Adrenal gland (tissue), 12 donors: ENCODE measurements around the gene ICE2. TPM values are rescaled to one million over a fixed set of nuclear protein-coding genes. Genes with fewer than 3 reads are reported as not detected.

Source experiments
- DNase-seq, 7 donors: peaks; one replicate each; pipeline ENCODE4 v3.0.0-alpha.2; 2019 to 2020
- H3K27ac ChIP-seq, 5 donors: fragments of 200-600 bp; sonication (generic) in 4 of 5; 1 replicate in 3 of 5; 2 replicates in 2 of 5; pipeline versions ENCODE4 v1.5.1 to v1.8.0; 2016 to 2020; ENCODE audit warnings: mild to moderate bottlenecking in 1 of 5
- H3K27me3 ChIP-seq: fragments of 200-600 bp; 2 replicates; pipeline ENCODE4 v1.8.0; 2021
- H3K36me3 ChIP-seq, 2 donors: fragments of 200-600 bp; replicated peaks in 1 of 2; 1 replicate in 1 of 2; 2 replicates in 1 of 2; pipeline versions ENCODE4 v1.5.1 to v1.8.0; 2018 to 2022
- H3K4me1 ChIP-seq, 2 donors: fragments of 200-600 bp; replicated peaks in 1 of 2; 1 replicate in 1 of 2; 2 replicates in 1 of 2; pipeline versions ENCODE4 v1.5.1 to v1.8.0; 2018 to 2021
- H3K4me3 ChIP-seq, 4 donors: fragments of 200-600 bp; sonication (generic) in 3 of 4; one replicate each; pipeline ENCODE4 v1.5.1; 2016 to 2018
- H3K9me3 ChIP-seq, 3 donors: fragments of 200-600 bp; sonication (generic) in 1 of 3; replicated peaks in 1 of 3; 1 replicate in 2 of 3; 2 replicates in 1 of 3; pipeline versions ENCODE4 v1.5.1 to v1.8.0; 2016 to 2021
- POLR2A ChIP-seq, 2 donors: fragments of 450-650 bp; IDR thresholded peaks; one replicate each; pipeline ENCODE4 v1.6.1; 2017; ENCODE audit warnings: antibody characterized with exemption in 2 of 2, mild to moderate bottlenecking in 2 of 2, moderate library complexity in 1 of 2
- WGBS, 4 donors: extraction: QIAGEN DNeasy Blood & Tissue Kit in 2 of 4; methylation state at CpG; one replicate each; pipeline versions ENCODE4 v1.1.5 to v1.1.7; 2013 to 2017; 5-methylcytosine and 5-hydroxymethylcytosine counted together
- intact Hi-C, 2 donors: fragments of 100-400 bp; cut with DNase I; formaldehyde crosslinking; loops; one replicate each; pipeline versions ENCODE4 v1.14.1 to v1.15.0; 2022 to 2023
- polyA plus RNA-seq, 3 donors: library from polyadenylated mRNA; stranded (reverse); fragments of 200-250 nt in 2 of 3; fragments of 350-450 nt in 1 of 3; fragmentation: Illumina TruSeq in 1 of 3; extraction: RNeasy Lipid Tissue Mini Kit (QIAGEN cat#74804) in 1 of 3; gene quantifications; one replicate each; pipeline ENCODE4 v1.2.3, GENCODE V29; 2013 to 2014
- total RNA-seq, 9 donors: library from RNA; depleted of rRNA in 4 of 9; stranded (reverse); fragments of >200 nt in 4 of 9; fragments of 120-200 nt in 1 of 9; fragmentation: NEBNext Ultra II Directional in 1 of 9; extraction: Animal tissue kit (Norgen Biotek cat#: 25700) in 1 of 9; gene quantifications; one replicate each; pipeline versions ENCODE4 v1.1.0 to v1.2.4, GENCODE V29; 2013 to 2023
- TF ChIP-seq, protein P1 (sequence below), 6 experiments: fragments of 450-650 bp in 4 of 6; fragments of 200-600 bp in 2 of 6; sonication (generic) in 1 of 6; IDR thresholded peaks; 1 replicate in 5 of 6; 2 replicates in 1 of 6; pipeline versions ENCODE4 v1.5.1 to v1.8.0; 2016 to 2021; ENCODE audit warnings: antibody characterized with exemption in 6 of 6, mild to moderate bottlenecking in 2 of 6, moderate library complexity in 1 of 6
- donor health status: healthy with polysubstance abuse.
- donor health status: Bipolar disorder and iron deficiency.
- donor health status: DM: yes; HTN: yes; CAD: no.
- donor health status: DM: no; HTN: no; CAD: no.
- donor health status: DM: no; HTN: no; CAD: no.
- donor health status: DM: yes; HTN: yes; CAD: no.

The ICE2 gene
- total and polyA plus RNA-seq, 12 donors: 13.6 to 53.7 (median 38.3) TPM

GRCh38 chr15:60392986-60393790 lies 85.8 kb downstream of the ICE2 start:
- Histone ChIP-seq H3K4me3 (peak overlapping the region in 1 of 4 donors; percentile 4), H3K27ac (peak overlapping the region; percentile 55 to 97 (median 89)), H3K27me3 (no peaks in the 10 kb centered on the region), H3K9me3 (no peaks in the 10 kb centered on the region), H3K4me1 (peaks cover 68 to 82% of the 10 kb centered on the region in 2 donors), H3K36me3 (peaks cover 0 to 11% of the 10 kb centered on the region in 2 donors)
- TF ChIP-seq POLR2A (IDR thresholded peaks at IDR 0.05): peak in 1 of 2 donors; percentile 68
- TF ChIP-seq, protein P1, sequence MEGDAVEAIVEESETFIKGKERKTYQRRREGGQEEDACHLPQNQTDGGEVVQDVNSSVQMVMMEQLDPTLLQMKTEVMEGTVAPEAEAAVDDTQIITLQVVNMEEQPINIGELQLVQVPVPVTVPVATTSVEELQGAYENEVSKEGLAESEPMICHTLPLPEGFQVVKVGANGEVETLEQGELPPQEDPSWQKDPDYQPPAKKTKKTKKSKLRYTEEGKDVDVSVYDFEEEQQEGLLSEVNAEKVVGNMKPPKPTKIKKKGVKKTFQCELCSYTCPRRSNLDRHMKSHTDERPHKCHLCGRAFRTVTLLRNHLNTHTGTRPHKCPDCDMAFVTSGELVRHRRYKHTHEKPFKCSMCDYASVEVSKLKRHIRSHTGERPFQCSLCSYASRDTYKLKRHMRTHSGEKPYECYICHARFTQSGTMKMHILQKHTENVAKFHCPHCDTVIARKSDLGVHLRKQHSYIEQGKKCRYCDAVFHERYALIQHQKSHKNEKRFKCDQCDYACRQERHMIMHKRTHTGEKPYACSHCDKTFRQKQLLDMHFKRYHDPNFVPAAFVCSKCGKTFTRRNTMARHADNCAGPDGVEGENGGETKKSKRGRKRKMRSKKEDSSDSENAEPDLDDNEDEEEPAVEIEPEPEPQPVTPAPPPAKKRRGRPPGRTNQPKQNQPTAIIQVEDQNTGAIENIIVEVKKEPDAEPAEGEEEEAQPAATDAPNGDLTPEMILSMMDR (IDR thresholded peaks at IDR 0.05): no peak
- intact Hi-C loops: no loop called here
- 21 to 36% (median 29%) methylated on average over 9 of the region's 9 CpGs for WGBS, 4 donors
- DNase-seq: peak; percentile 88 to 96 (median 94)

GRCh38 chr15:60392601-60392985 lies 86.3 kb downstream of the ICE2 start:
- intact Hi-C loops: no loop called here
- 9 to 16% (median 12%) methylated on average over 3 of the region's 3 CpGs for WGBS, 4 donors
- DNase-seq: no peak
- H3K9me3 ChIP-seq: no peaks in the 10 kb centered on the region
- H3K4me3 ChIP-seq: no peak overlapping the region
- H3K4me1 ChIP-seq: peaks cover 67 to 81% of the 10 kb centered on the region in 2 donors
- peak overlapping the region; percentile 55 to 97 (median 89) for H3K27ac ChIP-seq
- H3K36me3 ChIP-seq: peaks cover 0 to 11% of the 10 kb centered on the region in 2 donors
- no peak for TF ChIP-seq POLR2A (IDR thresholded peaks at IDR 0.05)
- TF ChIP-seq, protein P1 (IDR thresholded peaks at IDR 0.05): no peak
- no peaks in the 10 kb centered on the region for H3K27me3 ChIP-seq

DNA sequence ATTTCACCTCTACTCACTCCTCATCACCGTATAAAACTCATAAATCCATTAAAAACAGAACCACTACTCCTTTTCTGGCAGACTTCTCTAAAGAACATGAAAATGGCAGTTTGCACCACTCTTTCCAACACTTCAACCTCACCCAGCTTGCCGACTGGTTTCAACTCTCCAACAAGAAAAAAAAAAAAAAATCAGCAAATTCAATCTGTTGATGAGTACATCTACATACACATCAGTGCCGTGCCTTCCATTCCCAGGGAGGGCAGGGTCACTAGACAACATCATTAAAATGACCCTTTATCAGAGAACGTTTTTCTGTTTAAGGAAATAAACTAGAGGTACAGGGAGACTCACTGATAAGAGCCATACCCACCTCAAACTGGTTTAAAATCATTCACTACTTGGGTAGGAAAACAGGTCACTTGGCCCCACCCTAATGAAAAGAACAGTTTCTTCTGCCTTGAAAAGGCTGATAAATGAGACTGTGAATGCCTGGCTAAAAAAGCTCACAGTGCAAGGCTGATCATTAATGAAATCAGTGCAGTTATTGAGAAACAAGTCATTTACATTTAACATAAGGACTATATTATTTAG lies 87.1 kb downstream of the ICE2 start:
- H3K4me1 ChIP-seq: peaks cover 66 to 78% of the 10 kb centered on the region in 2 donors
- peaks cover 0 to 11% of the 10 kb centered on the region in 2 donors for H3K36me3 ChIP-seq
- DNase-seq: no peak
- H3K27ac ChIP-seq: peak overlapping the region; percentile 43 to 92 (median 79)
- no peaks in the 10 kb centered on the region for H3K9me3 ChIP-seq
- H3K27me3 ChIP-seq: no peaks in the 10 kb centered on the region
- TF ChIP-seq, protein P1 (IDR thresholded peaks at IDR 0.05): no peak
- TF ChIP-seq POLR2A (IDR thresholded peaks at IDR 0.05): no peak
- no peak overlapping the region for H3K4me3 ChIP-seq
- 23 to 32% (median 29%) methylated on average over 4 of the region's 4 CpGs for WGBS, 4 donors
- intact Hi-C loops: no loop called here

DNA sequence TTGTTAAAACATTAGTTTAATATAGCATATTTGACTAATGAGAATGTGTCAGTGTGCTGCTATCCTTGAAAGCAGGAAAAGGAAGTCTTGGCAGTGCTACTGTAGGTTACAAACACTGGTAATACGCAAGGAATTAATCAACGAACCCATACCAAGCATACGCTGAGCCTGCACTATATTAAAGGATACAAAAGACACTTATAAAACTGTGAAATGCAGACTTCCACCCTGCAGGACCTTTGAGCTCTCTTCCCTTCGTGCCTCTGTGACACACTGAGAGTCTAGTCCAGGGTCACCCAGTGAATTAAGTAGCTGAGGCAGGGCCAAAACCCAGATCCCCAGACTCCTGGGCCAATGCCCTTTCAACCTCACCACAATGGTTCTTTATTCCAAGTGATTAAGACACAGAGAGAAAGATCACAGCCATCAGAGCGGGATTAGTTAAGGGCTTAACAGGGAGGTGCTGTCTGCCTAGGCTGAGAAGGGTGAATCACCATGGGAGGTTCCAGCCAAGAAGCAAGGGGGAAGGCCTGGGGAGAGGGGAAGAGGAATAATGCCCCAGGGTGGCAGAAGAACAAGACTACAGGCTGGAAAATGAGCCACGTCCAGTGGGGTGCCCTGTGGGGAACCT lies 88.0 kb downstream of the ICE2 start:
- Histone ChIP-seq H3K9me3 (no peaks in the 10 kb centered on the region), H3K27me3 (no peaks in the 10 kb centered on the region), H3K4me3 (no peak overlapping the region), H3K27ac (peak overlapping the region; percentile 54 to 92 (median 79)), H3K36me3 (peaks cover 0 to 8% of the 10 kb centered on the region in 2 donors), H3K4me1 (peaks cover 57 to 77% of the 10 kb centered on the region in 2 donors)
- TF ChIP-seq POLR2A (IDR thresholded peaks at IDR 0.05): peak in 1 of 2 donors; percentile 35
- TF ChIP-seq, protein P1 (IDR thresholded peaks at IDR 0.05): no peak
- 13 to 25% (median 19%) methylated on average over 6 of the region's 6 CpGs for WGBS, 4 donors
- peak; percentile 62 to 88 (median 80) for DNase-seq
- intact Hi-C loops: no loop called here
